HG02884 (cell line): ENCODE data around the gene LCE1C.

ENCODE experiments used
- ATAC-seq: cut with Tn5 transposase; IDR thresholded peaks from one replicate; pipeline ENCODE4 v1.9.1; 2021; ENCODE audit warnings: mild to moderate bottlenecking, moderate library complexity; ENCODE audit not compliant: unreplicated experiment

Gene LCE1C

GRCh38 chr1:152806576-152806975 lies at the start of gene LCE1C:
LCE1C (minus strand) TSS chr1:152806651; CDS start chr1:152805478, 1,173 bp downstream.
- ATAC-seq = no peak

- no peak for ATAC-seq
These were observed 49.2 kb upstream of the LCE1C start for GRCh38 chr1:152855661-152856060.

- no peak for ATAC-seq
These were observed 36.1 kb upstream of the LCE1C start, which contains the start of gene LCE6A for GRCh38 chr1:152842556-152842955. LCE6A (plus strand) TSS chr1:152842856; CDS start chr1:152843521, 665 bp downstream.

GRCh38 chr1:152836870-152837269 lies 30.4 kb upstream of the LCE1C start:
- no peak for ATAC-seq

- ATAC-seq = no peak
These were observed 20.7 kb upstream of the LCE1C start, which contains the start of gene LCE1A for GRCh38 chr1:152827173-152827572. LCE1A (plus strand) TSS chr1:152827473; CDS start chr1:152827473, 0 bp downstream.

GRCh38 chr1:152824964-152825363 lies 18.5 kb upstream of the LCE1C start:
- ATAC-seq = no peak

- ATAC-seq = no peak
These were observed 16.8 kb upstream of the LCE1C start for GRCh38 chr1:152823294-152823693.

- ATAC-seq = no peak
These were observed 10.9 kb upstream of the LCE1C start for GRCh38 chr1:152817309-152817708.

GRCh38 chr1:152811671-152812070 lies 5.2 kb upstream of the LCE1C start, which contains the start of gene LCE1B:
LCE1B (plus strand) TSS chr1:152811971; CDS start chr1:152812447, 476 bp downstream.
- ATAC-seq = no peak

- no peak for ATAC-seq
These were observed 4.6 kb upstream of the LCE1C start for GRCh38 chr1:152811050-152811449.

- no peak for ATAC-seq
These were observed 5.1 kb downstream of the LCE1C start for GRCh38 chr1:152801333-152801732.

- no peak for ATAC-seq
These were observed 10.0 kb downstream of the LCE1C start, which contains the start of gene LCE1D for GRCh38 chr1:152796421-152796820. LCE1D (plus strand) TSS chr1:152796721; CDS start chr1:152797795, 1,074 bp downstream.

- no peak for ATAC-seq
These were observed 10.8 kb downstream of the LCE1C start for GRCh38 chr1:152795686-152796085.

- no peak for ATAC-seq
These were observed 20.4 kb downstream of the LCE1C start, which contains the start of gene LCE1E for GRCh38 chr1:152786077-152786476. LCE1E (plus strand) TSS chr1:152786257; CDS start chr1:152787300, 1,043 bp downstream.

GRCh38 chr1:152783095-152783494 lies 23.4 kb downstream of the LCE1C start:
- ATAC-seq = no peak

- ATAC-seq = no peak
These were observed 28.8 kb downstream of the LCE1C start for GRCh38 chr1:152777510-152778137.

GRCh38 chr1:152776361-152776760 lies 30.1 kb downstream of the LCE1C start:
- ATAC-seq = no peak

- no peak for ATAC-seq
These were observed 31.6 kb downstream of the LCE1C start, which contains the start of gene LCE1F for GRCh38 chr1:152774875-152775274. LCE1F (plus strand) TSS chr1:152775140; CDS start chr1:152776372, 1,232 bp downstream.

GRCh38 chr1:152770411-152770810 lies 36.0 kb downstream of the LCE1C start:
- no peak for ATAC-seq

- no peak for ATAC-seq
These were observed 37.5 kb downstream of the LCE1C start for GRCh38 chr1:152768847-152769533.

- no peak for ATAC-seq
These were observed 44.7 kb downstream of the LCE1C start for GRCh38 chr1:152761609-152762213.
